K562 (cell line): ENCODE data around the gene TRMT1. TPM values are rescaled to one million over a fixed set of nuclear protein-coding genes. Genes with fewer than 3 reads are reported as not detected.
A peak's percentile ranks its signal among the peaks of the same experiment; 100 is the strongest.

Source experiments
- ATAC-seq: fragments of 200-7000 bp; cut with Tn5 transposase; 3 replicates; pipeline ENCODE4 v1.9.1; 2020; ENCODE audit warnings: moderate library complexity
- BruUV-seq: library from RNA; stranded (reverse); fragments of 400-500 nt; replicated peaks from 2 replicates; lab custom pipeline; 2021; lab: Mats Ljungman, UMichigan
- CTCF ChIA-PET: fragments of 300-600 bp; formaldehyde crosslinking; extraction: SDS; loops from one replicate; lab custom pipeline; 2021; ENCODE audit warnings: low intra/inter-chr PET ratio; lab: Yijun Ruan, JAX
- POLR2A ChIA-PET: fragments of 300-600, 350-650 bp; sonication (Branson Sonifier 250); formaldehyde crosslinking; extraction: SDS; loops from one replicate; lab custom pipeline; 2021; ENCODE audit warnings: antibody characterized with exemption, inconsistent platforms; lab: Yijun Ruan, JAX
- DNase-seq, 4 experiments: peaks; one replicate each; pipeline versions ENCODE4 v3.0.0 to v3.0.0-alpha.2; 2011 to 2018; ENCODE audit warnings: low spot score in 3 of 4, mixed read lengths in 3 of 4; ENCODE audit errors: extremely low read depth in 1 of 4
- FAIRE-seq: peaks from 2 replicates; lab custom pipeline; 2011; peaks lifted over from hg19 to GRCh38; lab: Jason Lieb, UNC
- H2AFZ ChIP-seq: 2 replicates; pipeline ENCODE4 v1.6.0; 2011; ENCODE audit warnings: low read depth, low read length, control low read depth, inconsistent platforms
- H3K27ac ChIP-seq: fragments of 200-600 bp; 3 replicates; pipeline ENCODE4 v1.8.0; 2011; ENCODE audit warnings: low read depth, mild to moderate bottlenecking, control low read depth, inconsistent platforms, low read length, moderate library complexity, mixed read lengths; ENCODE audit errors: extremely low read depth
- H3K27me3 ChIP-seq, 2 experiments: fragments of 300-600 bp in 1 of 2; 2 replicates in 1 of 2; 3 replicates in 1 of 2; pipeline versions ENCODE4 v1.6.0 to v1.8.0; 2011; ENCODE audit warnings: inconsistent platforms in 2 of 2, low read length in 2 of 2, mild to moderate bottlenecking in 1 of 2, mixed read lengths in 1 of 2, moderate library complexity in 1 of 2; ENCODE audit not compliant: control insufficient read depth in 2 of 2, insufficient read depth in 2 of 2
- H3K36me3 ChIP-seq: fragments of 300-600 bp; 3 replicates; pipeline ENCODE4 v1.8.0; 2011; ENCODE audit warnings: mild to moderate bottlenecking, low read length, inconsistent platforms; ENCODE audit not compliant: control insufficient read depth, insufficient read depth
- H3K4me1 ChIP-seq, 2 experiments: fragments of 200-600 bp in 1 of 2; replicated peaks in 1 of 2; 2 replicates in 1 of 2; 3 replicates in 1 of 2; pipeline versions ENCODE4 v1.5.1 to v1.8.0; 2011; ENCODE audit warnings: inconsistent platforms in 2 of 2, low read length in 2 of 2, mild to moderate bottlenecking in 1 of 2, mixed read lengths in 1 of 2, moderate library complexity in 1 of 2; ENCODE audit not compliant: control insufficient read depth in 2 of 2, insufficient read depth in 2 of 2
- H3K4me2 ChIP-seq: 2 replicates; pipeline ENCODE4 v1.6.1; 2011; ENCODE audit warnings: low read length, control low read depth, inconsistent platforms, mixed read lengths; ENCODE audit not compliant: insufficient read depth
- H3K4me3 ChIP-seq: fragments of 200-600 bp; sonication (generic), shearing (Covaris generic); 2 replicates; pipeline ENCODE4 v1.5.1; 2016; ENCODE audit warnings: control low read depth, inconsistent platforms
- H3K79me2 ChIP-seq: fragments of 200-600 bp; 3 replicates; pipeline ENCODE4 v1.8.0; 2011; ENCODE audit warnings: low read length, inconsistent platforms; ENCODE audit not compliant: control insufficient read depth, insufficient read depth
- H3K9ac ChIP-seq, 2 experiments: 2 replicates each; pipeline versions ENCODE4 v1.6.0 to v1.6.1; 2011; ENCODE audit warnings: low read depth in 2 of 2, low read length in 2 of 2, control low read depth in 1 of 2, inconsistent platforms in 1 of 2, mild to moderate bottlenecking in 1 of 2, mixed read lengths in 1 of 2; ENCODE audit not compliant: insufficient read depth in 1 of 2
- H3K9me1 ChIP-seq: one replicate; pipeline ENCODE4 v1.6.0; 2011; ENCODE audit warnings: inconsistent platforms, mild to moderate bottlenecking, low read length, moderate library complexity; ENCODE audit not compliant: control insufficient read depth, insufficient read depth
- H3K9me3 ChIP-seq: replicated peaks from 2 replicates; pipeline ENCODE4 v1.5.1; 2011; ENCODE audit warnings: low read depth, low read length, inconsistent platforms; ENCODE audit not compliant: control insufficient read depth, insufficient read depth
- H4K20me1 ChIP-seq: replicated peaks from 2 replicates; pipeline ENCODE4 v1.6.1; 2011; ENCODE audit warnings: low read length, inconsistent platforms, mixed read lengths; ENCODE audit not compliant: control insufficient read depth, insufficient read depth
- L3MBTL2 ChIP-seq: fragments of 450-650 bp; IDR thresholded peaks from 2 replicates; pipeline ENCODE4 v1.6.1; 2016; ENCODE audit warnings: mild to moderate bottlenecking, moderate library complexity
- MEF2A ChIP-seq: IDR thresholded peaks from 2 replicates; pipeline ENCODE4 v1.6.1; 2011; ENCODE audit warnings: low read depth, mild to moderate bottlenecking, low read length, moderate library complexity; ENCODE audit not compliant: control insufficient read depth
- POLR2G ChIP-seq: fragments of 200-400 bp; formaldehyde crosslinking; IDR thresholded peaks from 2 replicates; pipeline ENCODE4 v1.6.1; 2017; ENCODE audit warnings: low read depth, mild to moderate bottlenecking, antibody characterized with exemption, low read length, moderate library complexity
- RBFOX2 ChIP-seq: fragments of 200-400 bp; formaldehyde crosslinking; IDR thresholded peaks from 2 replicates; pipeline ENCODE4 v1.6.1; 2017; ENCODE audit warnings: low read depth, mild to moderate bottlenecking, low read length, moderate library complexity
- ZNF212 ChIP-seq: fragments of 450-650 bp; formaldehyde crosslinking; IDR thresholded peaks from 2 replicates; pipeline ENCODE4 v1.4.0; 2020; ENCODE audit warnings: mild to moderate bottlenecking
- WGBS: fragments of 100-300 bp; shearing (Covaris generic); methylation state at CpG from one replicate; pipeline ENCODE4 v1.1.6; 2016; ENCODE audit warnings: low coverage, mixed read lengths; ENCODE audit not compliant: insufficient coverage; ENCODE audit errors: missing lambda C conversion rate; 5-methylcytosine and 5-hydroxymethylcytosine counted together
- in situ Hi-C: fragments of 300-500 bp; cut with MboI; formaldehyde crosslinking; loops from 4 replicates; pipeline ENCODE4 v1.15.0; 2018; ENCODE audit warnings: inconsistent platforms, mixed read lengths
- intact Hi-C: fragments of 100-400 bp; cut with micrococcal nuclease; formaldehyde crosslinking; loops from 2 replicates; pipeline ENCODE4 v1.14.2; 2022
- polyA plus RNA-seq, 8 experiments: library from polyadenylated mRNA; depleted of rRNA in 4 of 8; stranded (reverse) in 5 of 8; unstranded in 3 of 8; fragments of >200 nt; fragmentation: Nextera tagmentation in 2 of 8; fragmentation: Illumina TruSeq in 1 of 8; extraction: Ambion mirVana in 2 of 8; extraction: Trizol in 1 of 8; gene quantifications; 2 replicates each; pipeline versions ENCODE4 v1.2.1 to v1.2.3, GENCODE V29; 2011 to 2014; ENCODE audit warnings: inconsistent platforms in 1 of 8, missing spikeins in 1 of 8
- total RNA-seq, 7 experiments: library from RNA; depleted of rRNA in 6 of 7; stranded (reverse); fragments of >200 nt in 6 of 7; fragmentation: Illumina TruSeq in 2 of 7; extraction: Trizol in 2 of 7; gene quantifications; 2 replicates each; pipeline versions ENCODE4 v1.2.1 to v1.2.3, GENCODE V29; 2011 to 2021; ENCODE audit warnings: low replicate concordance in 1 of 7

TRMT1 gene
- total and polyA plus RNA-seq, 9 of the 15 experiments (the other 6 are each of a cell fraction or from before 2014, with no cell fraction given), result 5.8 to 158 (median 54.3) TPM

DNA sequence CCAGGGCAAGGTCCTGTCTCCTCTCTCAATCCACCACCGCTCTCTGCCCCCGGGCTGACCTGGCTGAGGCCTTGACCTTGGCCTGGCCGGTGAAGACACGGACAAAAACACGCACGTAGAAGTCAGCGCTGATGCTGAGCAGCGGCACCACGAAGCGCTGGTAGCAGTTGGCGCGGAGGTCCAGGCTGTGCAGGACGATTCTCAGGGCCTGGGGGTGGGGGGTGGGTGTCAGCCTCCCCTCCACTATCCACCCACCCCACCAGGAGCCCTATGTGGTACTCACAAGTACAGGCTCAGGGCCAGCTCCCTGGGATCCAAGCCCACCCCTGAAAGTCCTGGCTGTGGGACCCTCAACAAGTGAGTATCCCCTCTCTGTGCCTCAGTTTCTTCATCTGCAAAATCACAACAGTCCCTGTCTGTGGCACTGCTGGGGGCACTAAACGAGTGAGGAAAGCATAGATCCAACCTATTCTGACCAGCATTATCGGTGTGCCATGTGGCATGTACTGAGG, 6.4 kb downstream of the TRMT1 start:
- Histone ChIP-seq H3K4me3 (no peak overlapping the region), H3K36me3 (peaks cover 67% of the 10 kb centered on the region), H3K9ac (peak overlapping the region in 1 of 2 experiments; percentile 83; a peak in 2 of 4 replicates), H3K4me1 (peaks cover 0 to 23% of the 10 kb centered on the region in 2 experiments; a peak in 3 of 5 replicates), H3K9me3 (no peaks in the 10 kb centered on the region), H3K4me2 (no peak overlapping the region), H3K79me2 (peaks cover 6% of the 10 kb centered on the region; the same call in 2 of the 3 replicates), H3K9me1 (no peaks in the 10 kb centered on the region), H4K20me1 (no peaks in the 10 kb centered on the region), H2AFZ (no peak overlapping the region), H3K27me3 (no peaks in the 10 kb centered on the region), H3K27ac (no peak overlapping the region)
- no peak for TF ChIP-seq ZNF212
- 0 out of 2 replicates have a peak, but pooled peaks have one; percentile 21 for TF ChIP-seq POLR2G
- ChIA-PET CTCF (no interaction called here), POLR2A (interaction anchor here (1.5 kb wide), 1 partner anchor 45 kb away, joined by 4 read pairs; no protein-coding TSS in a partner anchor)
- in situ Hi-C loops (no loop called here), intact Hi-C loops (no loop called here)
- ATAC-seq (no peak), DNase-seq (no peak), FAIRE-seq (no peak)
- BruUV-seq, result no TSS peak
- WGBS, result 92% methylated on average over 14 of the region's 15 CpGs

DNA sequence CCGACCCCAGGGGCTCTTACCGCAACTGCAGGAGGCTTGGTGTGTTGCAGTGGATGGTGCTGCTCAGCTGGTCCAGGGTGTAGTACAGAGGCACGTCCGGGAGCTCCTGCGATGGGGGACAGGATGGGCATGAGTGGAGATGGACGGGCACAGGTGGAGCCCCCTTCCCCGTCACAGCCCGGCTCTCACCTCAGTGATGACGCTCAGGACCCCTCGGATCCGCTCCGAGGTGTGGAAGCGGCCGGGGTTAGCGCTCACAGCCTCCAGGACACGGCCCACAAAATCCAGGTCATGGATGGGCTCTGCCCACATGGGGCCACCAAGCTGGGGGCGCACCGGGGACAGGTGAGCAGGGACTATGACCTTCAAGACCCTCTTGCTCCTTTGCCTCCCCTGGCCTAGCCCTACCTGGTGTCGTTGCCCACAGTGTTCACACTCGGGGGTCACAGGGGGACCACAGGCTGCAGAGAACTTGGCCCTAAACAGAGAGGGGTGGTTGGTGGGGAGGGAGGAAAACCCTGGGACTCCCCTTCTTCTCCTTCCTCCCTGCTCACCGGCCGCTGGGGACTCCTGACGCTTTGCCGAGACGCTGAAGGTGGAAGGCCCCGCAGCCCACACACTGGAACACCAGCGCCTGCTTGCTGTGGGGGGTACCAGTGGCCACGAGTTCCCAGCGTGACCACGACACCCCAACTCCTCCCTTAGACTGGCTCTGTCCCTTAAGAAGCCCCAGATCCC, 7.0 kb downstream of the TRMT1 start:
- 96% methylated on average over 24 of the region's 30 CpGs for WGBS
- CTCF ChIA-PET, result no interaction called here

More for the DNA sequence above, 7.0 kb downstream of the TRMT1 start:
- POLR2A ChIA-PET, result interaction anchor here (1.5 kb wide), 1 partner anchor 8 kb away, joined by 7 read pairs; the partner anchor contains the start of gene NACC1
- no peak overlapping the region for H3K4me2 ChIP-seq
- H3K4me3 ChIP-seq, result no peak overlapping the region
- no peak for DNase-seq
- no peaks in the 10 kb centered on the region for H3K9me3 ChIP-seq
- intact Hi-C loops, result loop anchor here (10.0 kb wide), 1 partner anchor 125 kb away; no protein-coding TSS in a partner anchor
- H3K79me2 ChIP-seq, result no peaks in the 10 kb centered on the region; the same call in 1 of the 3 replicates
- H3K27ac ChIP-seq, result no peak overlapping the region
- H3K9ac ChIP-seq, result peak overlapping the region in 1 of 2 experiments; percentile 83; a peak in 2 of 4 replicates
- H3K36me3 ChIP-seq, result peaks cover 67% of the 10 kb centered on the region; the same call in 2 of the 3 replicates
- no peaks in the 10 kb centered on the region for H3K27me3 ChIP-seq
- TF ChIP-seq RBFOX2, result 0 out of 2 replicates have a peak, but pooled peaks have one; percentile 22
- TF ChIP-seq POLR2G, result 0 out of 2 replicates have a peak, but pooled peaks have one; percentile 16
- TF ChIP-seq L3MBTL2, result no peak
- TF ChIP-seq MEF2A, result no peak
- FAIRE-seq, result no peak
- no peak overlapping the region for H2AFZ ChIP-seq
- no peaks in the 10 kb centered on the region for H4K20me1 ChIP-seq
- peaks cover 2 to 27% of the 10 kb centered on the region in 2 experiments; a peak in 3 of 5 replicates for H3K4me1 ChIP-seq
- BruUV-seq, result no TSS peak
- no peak for ATAC-seq
- H3K9me1 ChIP-seq, result no peaks in the 10 kb centered on the region
- in situ Hi-C loops, result no loop called here
